Endothelial cell of umbilical vein (primary cell): ENCODE measurements around the gene SIRPD. TPM values are rescaled to one million over a fixed set of nuclear protein-coding genes. Genes with fewer than 3 reads are reported as not detected.

ENCODE experiments used
- BruUV-seq: library from RNA; stranded (reverse); fragments of 400-500 nt; replicated peaks from 2 replicates; lab custom pipeline; 2021; lab: Mats Ljungman, UMichigan
- CTCF ChIA-PET: fragments of 300-600, 350-600 bp; sonication (Branson Sonifier 250); formaldehyde crosslinking; loops from one replicate; lab custom pipeline; 2021; ENCODE audit warnings: antibody characterized with exemption, inconsistent platforms; lab: Charles Lee
- POLR2A ChIA-PET: fragments of 300-600, 350-600 bp; sonication (Branson Sonifier 250); formaldehyde crosslinking; loops from one replicate; lab custom pipeline; 2021; ENCODE audit warnings: antibody characterized with exemption, inconsistent platforms; lab: Charles Lee
- DNase-seq: peaks from one replicate; pipeline ENCODE4 v3.0.0-alpha.2; 2011; ENCODE audit warnings: low read depth, low spot score
- FAIRE-seq: peaks from 2 replicates; lab custom pipeline; 2011; peaks lifted over from hg19 to GRCh38; lab: Jason Lieb, UNC
- H2AFZ ChIP-seq: 2 replicates; pipeline ENCODE4 v1.6.0; 2012; ENCODE audit warnings: low read depth, low read length, control low read depth, inconsistent platforms
- H3K27ac ChIP-seq: 2 replicates; pipeline ENCODE4 v1.5.1; 2011; ENCODE audit warnings: low read depth, mild to moderate bottlenecking, control low read depth, low read length, moderate library complexity; ENCODE audit not compliant: insufficient read depth
- H3K27me3 ChIP-seq, 2 experiments: 2 replicates each; pipeline versions ENCODE4 v1.6.0 to v1.6.1; 2011; ENCODE audit warnings: low read length in 2 of 2, mixed read lengths in 1 of 2; ENCODE audit not compliant: control insufficient read depth in 2 of 2, insufficient read depth in 2 of 2
- H3K36me3 ChIP-seq, 2 experiments: 2 replicates in 1 of 2; 3 replicates in 1 of 2; pipeline ENCODE4 v1.5.1; 2011; ENCODE audit warnings: low read length in 2 of 2, mild to moderate bottlenecking in 1 of 2, moderate library complexity in 1 of 2; ENCODE audit not compliant: control insufficient read depth in 2 of 2, insufficient read depth in 2 of 2; ENCODE audit errors: extremely low read depth in 1 of 2
- H3K4me1 ChIP-seq: 3 replicates; pipeline ENCODE4 v1.5.1; 2011; ENCODE audit warnings: mild to moderate bottlenecking, low read length; ENCODE audit not compliant: control insufficient read depth, insufficient read depth; ENCODE audit errors: extremely low read depth
- H3K4me2 ChIP-seq: 2 replicates; pipeline ENCODE4 v1.6.1; 2011; ENCODE audit warnings: low read length, control low read depth, mixed read lengths; ENCODE audit not compliant: insufficient read depth
- H3K4me3 ChIP-seq, 3 experiments: fragments of 200-600 bp in 1 of 3; sonication (generic), shearing (Covaris generic) in 1 of 3; replicated peaks in 1 of 3; 2 replicates each; pipeline ENCODE4 v1.5.1; 2011 to 2016; ENCODE audit warnings: control low read depth in 3 of 3, low read length in 3 of 3, mild to moderate bottlenecking in 2 of 3, inconsistent platforms in 1 of 3, low read depth in 1 of 3, moderate library complexity in 1 of 3; ENCODE audit not compliant: insufficient read depth in 1 of 3
- H3K79me2 ChIP-seq: 2 replicates; pipeline ENCODE4 v1.6.0; 2012; ENCODE audit warnings: low read length, inconsistent platforms; ENCODE audit not compliant: control insufficient read depth, insufficient read depth
- H3K9ac ChIP-seq: replicated peaks from 2 replicates; pipeline ENCODE3; 2011; ENCODE audit warnings: low read length, control low read depth; ENCODE audit not compliant: insufficient read depth; ENCODE audit errors: extremely low read depth
- H3K9me1 ChIP-seq: replicated peaks from 3 replicates; pipeline ENCODE4 v1.6.0; 2011; ENCODE audit warnings: mild to moderate bottlenecking, low read length; ENCODE audit not compliant: control insufficient read depth, insufficient read depth; ENCODE audit errors: extremely low read depth
- H3K9me3 ChIP-seq: replicated peaks from 2 replicates; pipeline ENCODE4 v1.5.1; 2012; ENCODE audit warnings: low read length, inconsistent platforms; ENCODE audit not compliant: control insufficient read depth, insufficient read depth
- H4K20me1 ChIP-seq: replicated peaks from 2 replicates; pipeline ENCODE3; 2011; ENCODE audit warnings: mild to moderate bottlenecking, low read length; ENCODE audit not compliant: control insufficient read depth, insufficient read depth; ENCODE audit errors: extremely low read depth
- EZH2 ChIP-seq: IDR thresholded peaks from 2 replicates; pipeline ENCODE4 v1.6.1; 2012; ENCODE audit warnings: borderline replicate concordance, low read depth, mild to moderate bottlenecking, moderate library complexity, low read length, inconsistent platforms; ENCODE audit not compliant: severe bottlenecking
- FOS ChIP-seq: IDR thresholded peaks from 2 replicates; pipeline ENCODE4 v1.6.1; 2011; ENCODE audit warnings: mild to moderate bottlenecking, low read length, moderate library complexity, borderline replicate concordance; ENCODE audit not compliant: insufficient read depth
- GATA2 ChIP-seq: IDR thresholded peaks from 2 replicates; pipeline ENCODE4 v1.7.0; 2011; ENCODE audit warnings: low read depth, mild to moderate bottlenecking, moderate library complexity, mixed read lengths, low read length; ENCODE audit not compliant: insufficient read length, insufficient read depth
- JUN ChIP-seq: IDR thresholded peaks from 2 replicates; pipeline ENCODE4 v1.6.1; 2011; ENCODE audit warnings: borderline replicate concordance, low read depth; ENCODE audit not compliant: insufficient read length, insufficient read depth
- MAX ChIP-seq: IDR thresholded peaks from 2 replicates; pipeline ENCODE4 v1.6.1; 2011; ENCODE audit not compliant: insufficient read depth, insufficient read length
- MYC ChIP-seq: IDR thresholded peaks from one replicate; pipeline ENCODE4 v1.6.1; 2011; ENCODE audit warnings: mild to moderate bottlenecking, low read depth, low read length
- POLR2A ChIP-seq: IDR thresholded peaks from 2 replicates; pipeline ENCODE4 v1.6.1; 2012; ENCODE audit warnings: low read depth, mild to moderate bottlenecking, control low read depth, low read length
- POLR2AphosphoS5 ChIP-seq: IDR thresholded peaks from 2 replicates; pipeline ENCODE4 v1.6.1; 2012; ENCODE audit warnings: low read depth, mild to moderate bottlenecking, control low read depth, low read length, moderate library complexity; ENCODE audit not compliant: insufficient read depth
- dilution Hi-C: fragments of 300-500 bp; cut with MboI; formaldehyde crosslinking; loops from one replicate; pipeline ENCODE4 v1.15.0; 2019; ENCODE audit warnings: low sequenced_read_pairs; ENCODE audit not compliant: extremely low pct_ligation_motif_present
- intact Hi-C: fragments of 100-400 bp; cut with micrococcal nuclease; formaldehyde crosslinking; loops from one replicate; pipeline ENCODE4 v1.10.0; 2022
- polyA plus RNA-seq, 4 experiments: library from polyadenylated mRNA; depleted of rRNA in 3 of 4; stranded (reverse) in 3 of 4; unstranded in 1 of 4; fragments of >200 nt; gene quantifications; 2 replicates each; pipeline versions ENCODE4 v1.2.1 to v1.2.3, GENCODE V29; 2011 to 2012; ENCODE audit warnings: missing spikeins in 1 of 4
- total RNA-seq: library from RNA; stranded (reverse); gene quantifications from 2 replicates; pipeline ENCODE4 v1.2.3, GENCODE V29; 2021
- TF ChIP-seq, protein P1 (sequence below), 2 donors: IDR thresholded peaks; 1 replicate in 1 of 2; 2 replicates in 1 of 2; pipeline ENCODE4 v1.5.1; 2011; ENCODE audit warnings: low read length in 2 of 2, mild to moderate bottlenecking in 2 of 2, moderate library complexity in 2 of 2, control low read depth in 1 of 2, inconsistent platforms in 1 of 2, low read depth in 1 of 2; ENCODE audit not compliant: insufficient read depth in 1 of 2; ENCODE audit errors: extremely low read depth in 1 of 2

The SIRPD gene
- total and polyA plus RNA-seq, 2 donors (not counting 3 experiments of a cell fraction or from before 2014, with no cell fraction given) = not detected

DNA sequence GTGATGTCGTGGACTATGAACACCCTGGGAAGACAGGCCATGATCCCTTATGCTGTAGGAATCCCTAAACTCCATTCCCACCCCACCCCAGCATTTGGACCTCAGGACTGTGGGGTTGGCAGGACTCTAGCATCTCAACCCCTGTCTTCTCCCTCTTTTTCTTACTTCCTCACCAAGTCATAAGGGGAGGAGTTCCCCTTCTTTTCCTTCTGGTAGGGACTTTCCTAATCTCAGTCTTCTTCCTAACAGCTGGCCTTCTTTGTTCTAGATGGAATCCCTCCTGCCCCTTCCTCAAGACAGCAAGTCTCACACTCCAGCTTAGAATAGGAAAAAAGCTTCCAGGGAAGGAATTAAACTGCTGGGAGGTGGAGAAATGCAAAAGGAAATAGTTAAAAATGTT is 64.0 kb downstream of the SIRPD start:
- dilution Hi-C loops (no loop called here), intact Hi-C loops (loop anchor here (10.0 kb wide), 1 partner anchor 659 kb away; the partner anchor contains the start of gene FAM110A)
- TF ChIP-seq POLR2AphosphoS5 (no peak), EZH2 (no peak), JUN (no peak), POLR2A (no peak), GATA2 (no peak), MAX (no peak), FOS (no peak), MYC (no peak)
- TF ChIP-seq, protein P1, sequence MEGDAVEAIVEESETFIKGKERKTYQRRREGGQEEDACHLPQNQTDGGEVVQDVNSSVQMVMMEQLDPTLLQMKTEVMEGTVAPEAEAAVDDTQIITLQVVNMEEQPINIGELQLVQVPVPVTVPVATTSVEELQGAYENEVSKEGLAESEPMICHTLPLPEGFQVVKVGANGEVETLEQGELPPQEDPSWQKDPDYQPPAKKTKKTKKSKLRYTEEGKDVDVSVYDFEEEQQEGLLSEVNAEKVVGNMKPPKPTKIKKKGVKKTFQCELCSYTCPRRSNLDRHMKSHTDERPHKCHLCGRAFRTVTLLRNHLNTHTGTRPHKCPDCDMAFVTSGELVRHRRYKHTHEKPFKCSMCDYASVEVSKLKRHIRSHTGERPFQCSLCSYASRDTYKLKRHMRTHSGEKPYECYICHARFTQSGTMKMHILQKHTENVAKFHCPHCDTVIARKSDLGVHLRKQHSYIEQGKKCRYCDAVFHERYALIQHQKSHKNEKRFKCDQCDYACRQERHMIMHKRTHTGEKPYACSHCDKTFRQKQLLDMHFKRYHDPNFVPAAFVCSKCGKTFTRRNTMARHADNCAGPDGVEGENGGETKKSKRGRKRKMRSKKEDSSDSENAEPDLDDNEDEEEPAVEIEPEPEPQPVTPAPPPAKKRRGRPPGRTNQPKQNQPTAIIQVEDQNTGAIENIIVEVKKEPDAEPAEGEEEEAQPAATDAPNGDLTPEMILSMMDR (IDR thresholded peaks at IDR 0.05; ENCODE audit: extremely low read depth in 1 of 2, insufficient read depth in 1 of 2, low read depth in 1 of 2, low read length in 2 of 2) = no peak
- no peak for DNase-seq
- BruUV-seq = no TSS peak
- POLR2A ChIA-PET = no interaction called here
- Histone ChIP-seq H3K27ac (no peak overlapping the region), H3K27me3 (peaks cover 0 to 2% of the 10 kb centered on the region in 2 experiments), H2AFZ (no peak overlapping the region), H3K9me3 (no peaks in the 10 kb centered on the region), H3K9ac (no peak overlapping the region), H3K79me2 (no peaks in the 10 kb centered on the region), H3K4me3 (no peak overlapping the region), H4K20me1 (no peaks in the 10 kb centered on the region), H3K4me2 (no peak overlapping the region), H3K4me1 (peaks cover 31% of the 10 kb centered on the region), H3K36me3 (no peaks in the 10 kb centered on the region), H3K9me1 (no peaks in the 10 kb centered on the region)
- CTCF ChIA-PET = interaction anchor here (2.9 kb wide), 1 partner anchor 10 kb away, joined by 26 read pairs; no protein-coding TSS in a partner anchor
- FAIRE-seq = no peak
